Measurements from ENCODE around the gene ZNF230. TPM values are rescaled to one million over a fixed set of nuclear protein-coding genes. Genes with fewer than 3 reads are reported as not detected.
A peak's percentile ranks its signal among the peaks of the same experiment; 100 is the strongest.

Gene ZNF230
- 3.9 and 4.0 TPM in 2 replicates for total RNA-seq

DNA sequence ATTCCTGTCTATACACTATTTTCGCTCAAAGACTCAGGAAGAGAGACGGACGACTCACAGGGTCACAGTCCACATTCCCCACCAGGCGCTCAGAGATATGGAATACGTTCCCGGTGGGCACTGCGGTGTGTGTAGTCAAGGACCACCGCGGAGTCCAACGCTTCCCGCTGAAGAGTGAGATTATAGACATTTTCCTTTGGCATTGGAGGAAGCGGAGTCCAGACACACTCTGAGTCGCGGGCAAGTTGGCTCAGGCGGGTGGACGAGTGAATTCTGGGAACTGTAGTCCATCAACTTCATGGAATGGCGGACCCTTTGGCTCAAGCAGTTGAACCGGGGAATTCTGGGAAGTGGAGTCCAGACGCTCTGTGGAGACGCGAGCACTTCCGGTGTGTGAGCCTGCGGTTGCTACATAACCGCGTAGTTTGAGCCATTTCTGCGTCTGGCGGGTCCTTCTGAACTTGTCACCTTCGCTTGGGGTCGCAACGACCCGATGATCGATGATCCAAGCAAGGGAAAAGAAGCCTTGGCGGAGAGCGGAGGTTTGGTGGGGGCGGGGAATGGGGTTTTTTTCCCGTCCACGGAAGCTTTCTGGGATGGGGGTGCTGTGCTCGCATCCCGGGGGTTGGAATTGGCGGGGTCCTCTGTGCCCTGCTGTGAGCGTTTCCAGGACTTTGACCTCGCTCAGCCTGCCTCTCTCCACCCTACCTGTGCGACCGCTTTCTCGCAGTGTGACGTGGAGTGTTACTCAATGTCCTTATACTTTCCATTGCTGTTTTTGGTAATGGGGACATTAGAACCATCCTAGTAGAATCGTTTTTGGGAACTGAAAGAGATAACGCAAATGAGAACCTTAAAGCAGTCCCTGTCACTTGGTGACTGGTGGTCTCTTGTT is at the start of gene ZNF230:
Gene ZNF230, plus strand, starts transcription at position 392 of the 895 bp plus-strand sequence. CDS start 4,122 bp downstream, outside the sequence.
- Histone ChIP-seq H3K4me3 (ENCODE audit: low read depth, low read length) (peak within 1 kb of the TSS; percentile 62), H3K27me3 (ENCODE audit: control insufficient read depth, insufficient read depth, low read length) (no peaks in the 10 kb centered on the region), H3K36me3 (ENCODE audit: control insufficient read depth, insufficient read depth, low read length) (no peaks in the 10 kb centered on the region)
- TF ChIP-seq, protein P1, sequence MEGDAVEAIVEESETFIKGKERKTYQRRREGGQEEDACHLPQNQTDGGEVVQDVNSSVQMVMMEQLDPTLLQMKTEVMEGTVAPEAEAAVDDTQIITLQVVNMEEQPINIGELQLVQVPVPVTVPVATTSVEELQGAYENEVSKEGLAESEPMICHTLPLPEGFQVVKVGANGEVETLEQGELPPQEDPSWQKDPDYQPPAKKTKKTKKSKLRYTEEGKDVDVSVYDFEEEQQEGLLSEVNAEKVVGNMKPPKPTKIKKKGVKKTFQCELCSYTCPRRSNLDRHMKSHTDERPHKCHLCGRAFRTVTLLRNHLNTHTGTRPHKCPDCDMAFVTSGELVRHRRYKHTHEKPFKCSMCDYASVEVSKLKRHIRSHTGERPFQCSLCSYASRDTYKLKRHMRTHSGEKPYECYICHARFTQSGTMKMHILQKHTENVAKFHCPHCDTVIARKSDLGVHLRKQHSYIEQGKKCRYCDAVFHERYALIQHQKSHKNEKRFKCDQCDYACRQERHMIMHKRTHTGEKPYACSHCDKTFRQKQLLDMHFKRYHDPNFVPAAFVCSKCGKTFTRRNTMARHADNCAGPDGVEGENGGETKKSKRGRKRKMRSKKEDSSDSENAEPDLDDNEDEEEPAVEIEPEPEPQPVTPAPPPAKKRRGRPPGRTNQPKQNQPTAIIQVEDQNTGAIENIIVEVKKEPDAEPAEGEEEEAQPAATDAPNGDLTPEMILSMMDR (IDR thresholded peaks at IDR 0.05; ENCODE audit: insufficient read depth, low read length, severe bottlenecking), result no peak
- DNase-seq (ENCODE audit: low read depth), result peak; percentile 95
- FAIRE-seq, result peak; percentile 99

DNA sequence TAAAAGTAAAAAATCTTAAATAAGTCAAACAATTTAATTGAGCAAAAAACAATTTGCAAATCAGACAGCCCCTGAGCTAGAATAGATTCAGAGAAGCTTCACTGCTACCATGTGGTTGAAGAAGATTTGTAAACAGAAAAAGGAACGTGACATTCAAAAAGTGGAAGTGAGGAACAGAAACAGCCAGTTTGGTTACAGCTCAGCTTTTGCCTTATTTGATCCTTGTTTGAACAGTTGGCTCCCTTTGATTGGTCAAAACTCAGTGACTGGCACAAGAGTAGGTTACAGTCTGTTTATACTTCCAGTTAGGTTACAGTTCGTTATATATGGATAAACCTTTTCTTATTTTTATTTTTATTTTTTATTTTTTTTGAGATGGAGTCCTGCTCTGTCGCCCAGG is 45.9 kb upstream of the ZNF230 start:
- no peaks in the 10 kb centered on the region for H3K27me3 ChIP-seq (ENCODE audit: control insufficient read depth, insufficient read depth, low read length)
- FAIRE-seq, result no peak
- DNase-seq (ENCODE audit: low read depth), result no peak
- H3K36me3 ChIP-seq (ENCODE audit: control insufficient read depth, insufficient read depth, low read length), result no peaks in the 10 kb centered on the region
- TF ChIP-seq, protein P1 (IDR thresholded peaks at IDR 0.05; ENCODE audit: insufficient read depth, low read length, severe bottlenecking), result no peak
- H3K4me3 ChIP-seq (ENCODE audit: low read depth, low read length), result no peak overlapping the region

DNA sequence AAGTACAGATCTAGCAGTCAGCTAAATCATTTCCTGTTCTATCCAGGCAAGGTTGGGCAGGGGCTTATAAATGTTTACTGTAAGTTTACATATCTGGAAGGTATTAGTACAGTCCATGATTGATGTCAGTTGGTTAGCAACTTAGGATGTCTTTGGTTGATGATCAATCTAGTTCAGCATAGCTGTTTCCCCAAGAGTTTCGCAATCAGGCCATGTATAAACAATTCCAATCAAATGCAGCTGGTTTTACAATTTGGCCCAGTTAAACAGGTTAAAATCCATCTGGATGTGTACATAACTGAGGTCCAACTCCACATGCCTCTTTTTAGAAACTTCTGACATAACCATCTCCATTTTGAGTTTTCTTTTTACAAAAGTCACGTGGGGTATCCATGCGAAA is 44.9 kb upstream of the ZNF230 start:
- Histone ChIP-seq H3K4me3 (ENCODE audit: low read depth, low read length) (no peak overlapping the region), H3K27me3 (ENCODE audit: control insufficient read depth, insufficient read depth, low read length) (no peaks in the 10 kb centered on the region), H3K36me3 (ENCODE audit: control insufficient read depth, insufficient read depth, low read length) (no peaks in the 10 kb centered on the region)
- DNase-seq (ENCODE audit: low read depth) (no peak), FAIRE-seq (no peak)
- TF ChIP-seq, protein P1 (IDR thresholded peaks at IDR 0.05; ENCODE audit: insufficient read depth, low read length, severe bottlenecking), result no peak

DNA sequence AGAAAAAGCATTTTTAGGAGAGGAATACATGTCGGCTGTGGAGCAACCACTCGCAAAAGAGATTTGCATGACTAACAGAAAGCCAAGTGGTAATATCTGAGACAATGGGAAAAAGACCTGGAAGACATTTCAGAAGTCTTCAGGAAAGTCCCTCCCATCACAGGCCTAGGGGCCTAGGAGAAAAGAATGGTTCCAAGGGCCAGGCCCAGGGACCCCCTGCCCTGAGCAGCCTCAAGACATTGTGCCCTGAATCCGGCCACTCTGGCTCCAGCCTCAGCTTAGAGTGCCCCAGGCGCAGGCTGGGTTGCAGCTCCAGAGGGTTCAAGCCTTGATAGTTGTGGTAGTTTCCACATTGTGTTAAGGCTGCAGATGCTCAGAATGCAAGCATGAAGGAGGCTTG is 42.3 kb upstream of the ZNF230 start:
- TF ChIP-seq, protein P1 (IDR thresholded peaks at IDR 0.05; ENCODE audit: insufficient read depth, low read length, severe bottlenecking), result no peak
- FAIRE-seq (no peak), DNase-seq (ENCODE audit: low read depth) (no peak)
- Histone ChIP-seq H3K27me3 (ENCODE audit: control insufficient read depth, insufficient read depth, low read length) (no peaks in the 10 kb centered on the region), H3K36me3 (ENCODE audit: control insufficient read depth, insufficient read depth, low read length) (no peaks in the 10 kb centered on the region), H3K4me3 (ENCODE audit: low read depth, low read length) (no peak overlapping the region)

DNA sequence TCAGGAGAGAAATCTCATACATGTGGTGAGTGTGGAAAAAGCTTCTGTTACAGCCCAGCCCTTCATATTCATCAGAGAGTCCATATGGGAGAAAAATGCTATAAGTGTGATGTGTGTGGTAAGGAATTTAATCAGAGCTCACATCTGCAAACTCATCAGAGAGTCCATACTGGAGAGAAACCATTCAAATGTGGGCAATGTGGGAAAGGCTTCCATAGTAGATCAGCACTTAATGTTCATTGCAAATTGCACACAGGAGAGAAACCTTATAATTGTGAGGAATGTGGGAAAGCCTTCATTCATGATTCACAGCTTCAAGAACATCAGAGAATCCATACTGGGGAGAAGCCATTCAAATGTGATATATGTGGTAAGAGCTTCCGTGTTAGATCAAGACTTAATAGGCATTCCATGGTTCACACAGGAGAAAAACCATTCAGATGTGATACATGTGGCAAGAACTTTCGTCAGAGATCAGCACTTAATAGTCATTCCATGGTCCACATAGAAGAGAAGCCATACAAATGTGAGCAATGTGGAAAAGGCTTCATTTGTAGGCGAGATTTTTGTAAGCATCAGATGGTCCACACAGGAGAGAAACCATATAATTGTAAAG is 36.6 kb upstream of the ZNF230 start:
- no peak for DNase-seq (ENCODE audit: low read depth)
- peaks cover 2% of the 10 kb centered on the region for H3K36me3 ChIP-seq (ENCODE audit: control insufficient read depth, insufficient read depth, low read length)
- FAIRE-seq, result no peak

More for the DNA sequence above, 36.6 kb upstream of the ZNF230 start:
- Histone ChIP-seq H3K4me3 (ENCODE audit: low read depth, low read length) (no peak overlapping the region), H3K27me3 (ENCODE audit: control insufficient read depth, insufficient read depth, low read length) (no peaks in the 10 kb centered on the region)
- TF ChIP-seq, protein P1 (IDR thresholded peaks at IDR 0.05; ENCODE audit: insufficient read depth, low read length, severe bottlenecking), result no peak

All from bronchial epithelial cell (primary cell).